Measurements from ENCODE around the gene FNDC1. TPM values are rescaled to one million over a fixed set of nuclear protein-coding genes. Genes with fewer than 3 reads are reported as not detected.

Gene FNDC1
- total RNA-seq, 1 experiment from 2014 or later = 0.23 TPM

DNA sequence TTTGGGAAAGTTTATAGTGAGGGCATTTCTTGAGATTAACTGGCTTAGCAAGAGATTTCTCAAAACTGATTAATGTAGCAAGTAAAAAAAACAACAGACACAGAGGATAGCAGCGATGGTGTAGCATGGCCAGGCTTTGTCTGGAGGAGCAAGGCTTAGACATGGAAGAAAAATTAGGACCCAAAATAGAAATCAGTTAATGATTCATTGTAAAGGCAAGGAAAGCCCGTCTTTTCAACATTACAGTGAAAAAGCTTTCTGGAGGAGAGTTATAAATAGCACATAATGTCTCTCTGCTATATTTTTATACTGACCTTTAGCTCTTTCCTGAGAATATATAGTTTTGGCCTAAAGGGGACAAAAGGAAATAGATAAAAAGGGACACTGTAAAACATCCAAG lies 45.1 kb downstream of the FNDC1 start:
- no peak overlapping the region for H3K4me3 ChIP-seq (ENCODE audit: low read depth in 2 of 2, low read length in 2 of 2)
- DNase-seq (ENCODE audit: low read depth, low spot score) (no peak), ATAC-seq (no peak)
- TF ChIP-seq, protein P1, sequence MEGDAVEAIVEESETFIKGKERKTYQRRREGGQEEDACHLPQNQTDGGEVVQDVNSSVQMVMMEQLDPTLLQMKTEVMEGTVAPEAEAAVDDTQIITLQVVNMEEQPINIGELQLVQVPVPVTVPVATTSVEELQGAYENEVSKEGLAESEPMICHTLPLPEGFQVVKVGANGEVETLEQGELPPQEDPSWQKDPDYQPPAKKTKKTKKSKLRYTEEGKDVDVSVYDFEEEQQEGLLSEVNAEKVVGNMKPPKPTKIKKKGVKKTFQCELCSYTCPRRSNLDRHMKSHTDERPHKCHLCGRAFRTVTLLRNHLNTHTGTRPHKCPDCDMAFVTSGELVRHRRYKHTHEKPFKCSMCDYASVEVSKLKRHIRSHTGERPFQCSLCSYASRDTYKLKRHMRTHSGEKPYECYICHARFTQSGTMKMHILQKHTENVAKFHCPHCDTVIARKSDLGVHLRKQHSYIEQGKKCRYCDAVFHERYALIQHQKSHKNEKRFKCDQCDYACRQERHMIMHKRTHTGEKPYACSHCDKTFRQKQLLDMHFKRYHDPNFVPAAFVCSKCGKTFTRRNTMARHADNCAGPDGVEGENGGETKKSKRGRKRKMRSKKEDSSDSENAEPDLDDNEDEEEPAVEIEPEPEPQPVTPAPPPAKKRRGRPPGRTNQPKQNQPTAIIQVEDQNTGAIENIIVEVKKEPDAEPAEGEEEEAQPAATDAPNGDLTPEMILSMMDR (IDR thresholded peaks at IDR 0.05) = no peak
- TF ChIP-seq, protein P2, sequence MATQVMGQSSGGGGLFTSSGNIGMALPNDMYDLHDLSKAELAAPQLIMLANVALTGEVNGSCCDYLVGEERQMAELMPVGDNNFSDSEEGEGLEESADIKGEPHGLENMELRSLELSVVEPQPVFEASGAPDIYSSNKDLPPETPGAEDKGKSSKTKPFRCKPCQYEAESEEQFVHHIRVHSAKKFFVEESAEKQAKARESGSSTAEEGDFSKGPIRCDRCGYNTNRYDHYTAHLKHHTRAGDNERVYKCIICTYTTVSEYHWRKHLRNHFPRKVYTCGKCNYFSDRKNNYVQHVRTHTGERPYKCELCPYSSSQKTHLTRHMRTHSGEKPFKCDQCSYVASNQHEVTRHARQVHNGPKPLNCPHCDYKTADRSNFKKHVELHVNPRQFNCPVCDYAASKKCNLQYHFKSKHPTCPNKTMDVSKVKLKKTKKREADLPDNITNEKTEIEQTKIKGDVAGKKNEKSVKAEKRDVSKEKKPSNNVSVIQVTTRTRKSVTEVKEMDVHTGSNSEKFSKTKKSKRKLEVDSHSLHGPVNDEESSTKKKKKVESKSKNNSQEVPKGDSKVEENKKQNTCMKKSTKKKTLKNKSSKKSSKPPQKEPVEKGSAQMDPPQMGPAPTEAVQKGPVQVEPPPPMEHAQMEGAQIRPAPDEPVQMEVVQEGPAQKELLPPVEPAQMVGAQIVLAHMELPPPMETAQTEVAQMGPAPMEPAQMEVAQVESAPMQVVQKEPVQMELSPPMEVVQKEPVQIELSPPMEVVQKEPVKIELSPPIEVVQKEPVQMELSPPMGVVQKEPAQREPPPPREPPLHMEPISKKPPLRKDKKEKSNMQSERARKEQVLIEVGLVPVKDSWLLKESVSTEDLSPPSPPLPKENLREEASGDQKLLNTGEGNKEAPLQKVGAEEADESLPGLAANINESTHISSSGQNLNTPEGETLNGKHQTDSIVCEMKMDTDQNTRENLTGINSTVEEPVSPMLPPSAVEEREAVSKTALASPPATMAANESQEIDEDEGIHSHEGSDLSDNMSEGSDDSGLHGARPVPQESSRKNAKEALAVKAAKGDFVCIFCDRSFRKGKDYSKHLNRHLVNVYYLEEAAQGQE (IDR thresholded peaks at IDR 0.05; ENCODE audit: insufficient read depth in 1 of 2, low read depth in 2 of 2, low read length in 1 of 2) = no peak
- TF ChIP-seq TCF7L2 (IDR thresholded peaks at IDR 0.05; ENCODE audit: low read depth, low read length) = no peak
- TF ChIP-seq SIN3A (IDR thresholded peaks at IDR 0.05; ENCODE audit: borderline replicate concordance, insufficient read depth, low read depth, low read length) = no peak
- TF ChIP-seq POLR2AphosphoS5 (IDR thresholded peaks at IDR 0.05; ENCODE audit: low read depth, low read length) = no peak
- no peaks in the 10 kb centered on the region for H3K4me1 ChIP-seq (ENCODE audit: control insufficient read depth, insufficient read depth, low read length)
- ChIA-PET POLR2A (no interaction called here), CTCF (interaction anchor here (0.7 kb wide), 1 partner anchor 39 kb away, joined by 3 read pairs; no protein-coding TSS in a partner anchor)
- H3K9me3 ChIP-seq (ENCODE audit: control insufficient read depth, insufficient read depth, low read depth, low read length) = no peaks in the 10 kb centered on the region
- in situ Hi-C loops (cut with HindIII; ENCODE audit: low pct_unique_long_range_greater_than_20kb, low sequenced_read_pairs) (no loop called here), intact Hi-C loops (cut with micrococcal nuclease; ENCODE audit: unreplicated experiment) (no loop called here)
- H3K36me3 ChIP-seq (ENCODE audit: control insufficient read depth, insufficient read depth, low read length) = no peaks in the 10 kb centered on the region
- no TSS peak for BruUV-seq (replicated peaks)
- no peak overlapping the region for H3K27ac ChIP-seq (ENCODE audit: low read length)
- H3K27me3 ChIP-seq (ENCODE audit: control insufficient read depth, insufficient read depth, low read length) = peaks cover 9% of the 10 kb centered on the region; the same call in 1 of the 2 replicates

DNA sequence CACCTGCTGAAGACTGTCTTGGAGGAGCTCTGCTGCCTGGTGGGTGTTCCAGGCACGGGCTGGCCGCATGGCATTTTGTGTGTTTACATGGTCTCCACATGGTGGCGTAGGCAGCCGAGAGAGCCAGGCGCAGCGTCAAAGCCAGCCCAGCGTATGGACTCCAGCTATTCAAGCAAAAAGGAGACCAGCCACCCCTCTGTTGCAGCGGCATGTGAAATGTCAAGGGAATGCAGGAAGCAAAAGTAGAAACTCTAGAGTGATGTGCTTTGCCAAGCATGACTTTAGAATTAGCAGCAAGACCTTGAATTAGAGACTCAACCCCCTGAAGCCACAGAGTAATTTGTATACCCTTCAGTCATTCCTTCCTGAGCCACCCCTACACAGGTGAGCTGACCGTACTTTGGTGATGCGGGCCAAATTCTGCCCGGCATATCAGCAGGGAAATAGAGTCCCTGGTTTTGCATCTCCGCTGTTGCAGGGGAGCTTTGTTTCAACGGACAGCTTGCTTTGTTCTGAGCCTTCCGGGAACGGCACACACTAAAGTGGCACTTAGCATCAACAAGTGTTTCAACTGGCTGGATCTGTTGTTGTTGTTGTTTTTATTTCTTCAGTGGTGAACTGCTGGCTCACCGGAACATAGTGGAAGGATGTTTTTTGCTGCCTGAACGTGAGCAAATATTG lies 48.5 kb downstream of the FNDC1 start:
- H3K4me1 ChIP-seq (ENCODE audit: control insufficient read depth, insufficient read depth, low read length) = no peaks in the 10 kb centered on the region
- no peak overlapping the region for H3K4me3 ChIP-seq (ENCODE audit: low read depth in 2 of 2, low read length in 2 of 2)
- ATAC-seq (peak; percentile 94), DNase-seq (ENCODE audit: low read depth, low spot score) (no peak)
- CTCF ChIA-PET = interaction anchor here (0.5 to 1.0 kb wide), 2 partner anchors 19 to 436 kb away, joined by 3 to 6 read pairs; no protein-coding TSS in a partner anchor
- H3K27ac ChIP-seq (ENCODE audit: low read length) = no peak overlapping the region
- POLR2A ChIA-PET = no interaction called here
- TF ChIP-seq, protein P2 (IDR thresholded peaks at IDR 0.05; ENCODE audit: insufficient read depth in 1 of 2, low read depth in 2 of 2, low read length in 1 of 2) = no peak
- TF ChIP-seq, protein P1 (IDR thresholded peaks at IDR 0.05) = peak; percentile 78
- TF ChIP-seq TCF7L2 (IDR thresholded peaks at IDR 0.05; ENCODE audit: low read depth, low read length) = no peak
- TF ChIP-seq POLR2AphosphoS5 (IDR thresholded peaks at IDR 0.05; ENCODE audit: low read depth, low read length) = no peak
- no peak for TF ChIP-seq SIN3A (IDR thresholded peaks at IDR 0.05; ENCODE audit: borderline replicate concordance, insufficient read depth, low read depth, low read length)
- no TSS peak for BruUV-seq (replicated peaks)
- H3K27me3 ChIP-seq (ENCODE audit: control insufficient read depth, insufficient read depth, low read length) = peaks cover 14% of the 10 kb centered on the region; the same call in 1 of the 2 replicates
- intact Hi-C loops (cut with micrococcal nuclease; ENCODE audit: unreplicated experiment) (loop anchor here (2.0 kb wide), 1 partner anchor 437 kb away; no protein-coding TSS in a partner anchor), in situ Hi-C loops (cut with HindIII; ENCODE audit: low pct_unique_long_range_greater_than_20kb, low sequenced_read_pairs) (no loop called here)
- no peaks in the 10 kb centered on the region for H3K36me3 ChIP-seq (ENCODE audit: control insufficient read depth, insufficient read depth, low read length)
- H3K9me3 ChIP-seq (ENCODE audit: control insufficient read depth, insufficient read depth, low read depth, low read length) = no peaks in the 10 kb centered on the region
